ENCODE data around the gene ARID2.

ARID2 gene

GRCh38 chr12:45737638-45738037 lies 8.1 kb downstream of the ARID2 start:
- H3K4me3 ChIP-seq (ENCODE audit: low read depth, low read length): no peak overlapping the region
- no peak for DNase-seq
- peaks cover 25% of the 10 kb centered on the region for H3K36me3 ChIP-seq
- TF ChIP-seq CTCF (IDR thresholded peaks at IDR 0.05; ENCODE audit: low read depth, low read length): no peak
- H3K9me3 ChIP-seq: peaks cover 4% of the 10 kb centered on the region
- H3K27me3 ChIP-seq: no peaks in the 10 kb centered on the region
- H3K4me1 ChIP-seq: no peaks in the 10 kb centered on the region; the same call in 1 of the 2 replicates

DNA sequence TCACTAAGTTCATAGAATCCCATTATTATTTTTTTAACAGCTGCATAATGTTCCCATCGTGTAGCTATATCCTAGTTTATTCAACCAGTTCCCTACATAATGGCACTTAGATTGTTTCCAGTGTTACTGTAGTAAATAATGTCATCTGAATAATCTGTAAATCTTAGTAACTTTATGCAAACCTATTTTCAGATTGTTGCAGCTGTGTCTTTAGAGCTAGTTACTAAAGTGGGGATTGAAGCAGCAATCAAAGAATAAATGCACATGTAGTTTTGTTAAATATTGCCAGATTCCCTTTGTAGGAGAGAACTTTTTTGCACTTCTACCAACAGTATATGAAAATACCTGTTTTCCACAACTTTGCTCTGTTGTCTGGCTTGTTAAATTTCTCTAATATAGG lies 13.1 kb downstream of the ARID2 start:
- no peaks in the 10 kb centered on the region for H3K27me3 ChIP-seq
- no peak overlapping the region for H3K4me3 ChIP-seq (ENCODE audit: low read depth, low read length)
- TF ChIP-seq CTCF (IDR thresholded peaks at IDR 0.05; ENCODE audit: low read depth, low read length): no peak
- H3K9me3 ChIP-seq: peaks cover 7% of the 10 kb centered on the region
- H3K36me3 ChIP-seq: peaks cover 10% of the 10 kb centered on the region
- no peaks in the 10 kb centered on the region for H3K4me1 ChIP-seq
- DNase-seq: no peak

DNA sequence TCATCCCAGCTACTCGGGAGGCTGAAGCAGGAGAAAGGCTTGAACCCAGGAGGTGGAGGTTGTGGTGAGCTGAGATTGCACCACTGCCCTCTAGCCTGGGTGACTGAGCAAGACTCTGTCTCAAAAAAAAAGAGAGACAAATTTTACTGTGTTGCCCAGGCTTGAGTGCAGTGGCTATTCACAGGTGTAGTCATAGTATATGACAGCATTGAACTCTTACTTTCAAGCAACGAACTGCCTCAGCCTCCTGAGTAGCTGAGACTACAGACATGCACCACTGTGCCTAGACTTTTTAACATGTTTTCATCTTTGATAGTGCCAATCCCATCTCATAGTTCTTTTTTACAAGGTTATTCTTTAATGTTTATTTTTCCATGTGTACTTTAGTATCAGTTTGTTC lies 13.7 kb downstream of the ARID2 start:
- Histone ChIP-seq H3K36me3 (peaks cover 14% of the 10 kb centered on the region), H3K27me3 (no peaks in the 10 kb centered on the region), H3K9me3 (peaks cover 7% of the 10 kb centered on the region), H3K4me1 (no peaks in the 10 kb centered on the region), H3K4me3 (ENCODE audit: low read depth, low read length) (no peak overlapping the region)
- TF ChIP-seq CTCF (IDR thresholded peaks at IDR 0.05; ENCODE audit: low read depth, low read length): no peak
- no peak for DNase-seq

DNA sequence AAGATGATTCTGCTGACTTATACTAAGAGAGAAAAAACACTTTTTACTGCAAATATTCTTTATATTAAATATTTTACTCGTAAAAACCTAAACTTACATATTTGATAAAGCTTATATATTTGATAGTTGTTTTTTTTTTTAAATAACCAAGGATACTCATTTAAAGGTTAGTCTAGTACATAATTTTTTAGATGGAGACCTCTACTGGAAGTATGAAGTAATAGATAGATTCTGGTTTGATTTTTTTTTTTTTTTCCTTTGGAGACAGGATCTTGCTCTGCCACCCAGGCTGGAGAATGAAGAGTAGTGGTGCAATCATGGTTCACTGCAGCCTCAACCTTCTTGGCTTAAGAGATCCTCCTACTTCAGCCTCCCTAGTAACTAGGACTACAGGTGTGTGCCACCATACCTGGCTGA lies 16.4 kb downstream of the ARID2 start:
- Histone ChIP-seq H3K4me3 (ENCODE audit: low read depth, low read length) (no peak overlapping the region), H3K4me1 (no peaks in the 10 kb centered on the region), H3K27me3 (no peaks in the 10 kb centered on the region), H3K36me3 (peaks cover 20% of the 10 kb centered on the region), H3K9me3 (peaks cover 7% of the 10 kb centered on the region)
- no peak for DNase-seq
- peak; percentile 26; the same call in 1 of the 2 replicates for TF ChIP-seq CTCF (IDR thresholded peaks at IDR 0.05; ENCODE audit: low read depth, low read length)

- Histone ChIP-seq H3K36me3 (no peaks in the 10 kb centered on the region), H3K4me3 (ENCODE audit: low read depth, low read length) (no peak overlapping the region), H3K27me3 (no peaks in the 10 kb centered on the region), H3K4me1 (no peaks in the 10 kb centered on the region), H3K9me3 (no peaks in the 10 kb centered on the region)
- TF ChIP-seq CTCF (IDR thresholded peaks at IDR 0.05; ENCODE audit: low read depth, low read length): no peak
- no peak for DNase-seq
Measured at GRCh38 chr12:45756666-45757065, 27.2 kb downstream of the ARID2 start.

- no peaks in the 10 kb centered on the region for H3K27me3 ChIP-seq
- peaks cover 2% of the 10 kb centered on the region for H3K4me1 ChIP-seq
- no peaks in the 10 kb centered on the region for H3K36me3 ChIP-seq
- no peak for TF ChIP-seq CTCF (IDR thresholded peaks at IDR 0.05; ENCODE audit: low read depth, low read length)
- H3K4me3 ChIP-seq (ENCODE audit: low read depth, low read length): no peak overlapping the region
- no peaks in the 10 kb centered on the region for H3K9me3 ChIP-seq
- no peak for DNase-seq
Measured at GRCh38 chr12:45757172-45757571, 27.7 kb downstream of the ARID2 start.

All from BE2C (cell line).